ENCODE measurements around the gene MRFAP1. TPM values are rescaled to one million over a fixed set of nuclear protein-coding genes. Genes with fewer than 3 reads are reported as not detected.

MRFAP1 gene
- total and polyA plus RNA-seq, 2 donors (not counting 1 experiment from before 2014, with no cell fraction given), result 99.1 to 261 TPM

DNA sequence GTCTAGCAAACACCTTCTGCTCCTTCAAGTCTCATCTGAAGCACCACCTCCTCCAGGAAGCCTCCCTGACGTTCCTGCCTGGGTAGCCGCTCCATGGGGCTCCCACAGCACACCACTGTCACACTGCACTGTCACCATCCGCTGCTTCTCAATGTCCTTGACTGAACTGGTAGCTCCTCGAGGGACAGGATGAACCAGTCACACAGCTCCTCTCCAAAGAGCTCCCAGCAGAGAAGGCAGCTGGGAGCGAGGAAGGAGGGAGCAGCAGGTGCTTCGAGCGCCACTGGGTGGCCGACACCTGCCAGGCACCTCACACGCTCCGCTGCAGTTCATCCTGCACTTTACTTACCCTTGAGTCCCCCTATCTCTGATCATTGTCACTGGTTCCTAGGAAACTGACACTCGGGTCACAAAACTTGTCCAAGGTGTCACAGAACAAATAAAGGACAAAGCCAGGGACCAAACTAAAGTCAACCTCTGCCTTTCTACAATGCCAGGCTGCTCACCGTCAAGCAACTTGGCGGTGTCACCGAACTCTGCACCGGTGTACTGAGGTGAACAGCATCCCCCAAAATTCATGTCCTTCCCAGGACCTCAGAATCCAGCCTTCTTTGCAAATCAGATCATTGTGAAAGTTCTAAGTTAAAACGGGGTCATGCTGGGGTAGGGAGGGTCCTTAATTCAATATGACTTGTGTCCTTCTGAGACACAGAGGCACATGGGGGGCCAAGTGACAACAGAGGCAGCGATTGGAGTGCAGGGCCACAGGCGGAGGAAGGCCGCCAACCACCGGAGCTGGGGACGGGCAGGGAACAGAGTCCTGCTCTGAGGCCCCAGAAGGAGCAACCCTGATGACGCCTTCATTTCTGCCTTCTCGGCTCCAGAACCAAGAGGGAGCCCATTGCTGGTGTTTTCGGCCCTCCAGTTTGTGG is 47.7 kb downstream of the MRFAP1 start:
- peak overlapping the region; percentile 27 for H2AFZ ChIP-seq (ENCODE audit: low read length)
- no peaks in the 10 kb centered on the region for H3K27me3 ChIP-seq (ENCODE audit: control insufficient read depth, insufficient read depth, low read length)
- TF ChIP-seq, protein P1, sequence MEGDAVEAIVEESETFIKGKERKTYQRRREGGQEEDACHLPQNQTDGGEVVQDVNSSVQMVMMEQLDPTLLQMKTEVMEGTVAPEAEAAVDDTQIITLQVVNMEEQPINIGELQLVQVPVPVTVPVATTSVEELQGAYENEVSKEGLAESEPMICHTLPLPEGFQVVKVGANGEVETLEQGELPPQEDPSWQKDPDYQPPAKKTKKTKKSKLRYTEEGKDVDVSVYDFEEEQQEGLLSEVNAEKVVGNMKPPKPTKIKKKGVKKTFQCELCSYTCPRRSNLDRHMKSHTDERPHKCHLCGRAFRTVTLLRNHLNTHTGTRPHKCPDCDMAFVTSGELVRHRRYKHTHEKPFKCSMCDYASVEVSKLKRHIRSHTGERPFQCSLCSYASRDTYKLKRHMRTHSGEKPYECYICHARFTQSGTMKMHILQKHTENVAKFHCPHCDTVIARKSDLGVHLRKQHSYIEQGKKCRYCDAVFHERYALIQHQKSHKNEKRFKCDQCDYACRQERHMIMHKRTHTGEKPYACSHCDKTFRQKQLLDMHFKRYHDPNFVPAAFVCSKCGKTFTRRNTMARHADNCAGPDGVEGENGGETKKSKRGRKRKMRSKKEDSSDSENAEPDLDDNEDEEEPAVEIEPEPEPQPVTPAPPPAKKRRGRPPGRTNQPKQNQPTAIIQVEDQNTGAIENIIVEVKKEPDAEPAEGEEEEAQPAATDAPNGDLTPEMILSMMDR (conservative IDR thresholded peaks at IDR 0.05 in 1 of 2, IDR thresholded peaks at IDR 0.05 in 1 of 2; ENCODE audit: low read depth in 1 of 2, low read length in 2 of 2), result no peak
- no peak overlapping the region for H3K27ac ChIP-seq (ENCODE audit: insufficient read depth, low read length)
- H3K9me3 ChIP-seq (ENCODE audit: control insufficient read depth, insufficient read depth, low read depth, low read length), result no peaks in the 10 kb centered on the region
- peak overlapping the region; percentile 32 for H3K4me2 ChIP-seq (ENCODE audit: extremely low read depth, insufficient read depth, low read length)
- H3K36me3 ChIP-seq (ENCODE audit: control insufficient read depth, insufficient read depth, low read length), result no peaks in the 10 kb centered on the region
- no peaks in the 10 kb centered on the region for H4K20me1 ChIP-seq (ENCODE audit: control insufficient read depth, extremely low read depth, insufficient read depth, low read length)
- no peak for DNase-seq (ENCODE audit: low read depth in 2 of 2)
- no peaks in the 10 kb centered on the region for H3K79me2 ChIP-seq (ENCODE audit: control insufficient read depth, insufficient read depth, low read length)
- H3K9ac ChIP-seq (ENCODE audit: insufficient read depth, low read length), result no peak overlapping the region
- no peak overlapping the region for H3K4me3 ChIP-seq (replicated peaks in 1 of 4; ENCODE audit: control extremely low read depth in 1 of 4, insufficient read depth in 1 of 4, low read depth in 3 of 4, low read length in 4 of 4)
- H3K4me1 ChIP-seq (ENCODE audit: control insufficient read depth, extremely low read depth, insufficient read depth, low read length), result peaks cover 7% of the 10 kb centered on the region

DNA sequence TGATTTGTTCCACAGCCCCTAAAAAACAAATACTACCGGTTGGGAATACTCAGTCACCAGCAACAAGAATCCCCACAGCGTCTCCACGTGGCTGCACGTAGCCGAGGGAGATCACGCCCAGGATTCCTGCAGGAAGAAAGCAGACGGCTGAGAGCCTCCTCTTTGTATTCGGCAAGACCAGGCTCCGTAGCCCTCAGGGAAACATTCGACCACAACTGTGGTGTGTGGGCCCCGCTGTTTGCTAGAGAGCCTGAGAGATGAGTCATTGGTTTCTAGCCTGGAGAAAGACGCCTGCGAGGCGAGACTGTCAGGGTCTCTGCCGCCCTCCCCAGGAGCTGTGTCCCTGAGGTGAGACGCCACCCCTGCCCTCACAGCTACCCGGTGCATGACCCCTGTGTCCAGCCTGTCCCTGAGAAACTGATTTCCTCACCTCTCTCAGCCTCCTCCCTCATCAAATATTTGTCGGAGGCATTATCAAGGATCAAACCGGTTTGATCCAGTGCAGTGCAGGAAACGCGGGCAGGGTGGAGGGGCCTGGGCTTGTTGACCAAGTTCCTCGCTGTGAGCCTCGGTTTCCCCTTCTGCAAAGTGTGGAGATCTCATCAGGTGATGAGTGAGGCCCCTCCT is 48.5 kb downstream of the MRFAP1 start:
- no peaks in the 10 kb centered on the region for H3K79me2 ChIP-seq (ENCODE audit: control insufficient read depth, insufficient read depth, low read length)
- no peaks in the 10 kb centered on the region for H4K20me1 ChIP-seq (ENCODE audit: control insufficient read depth, extremely low read depth, insufficient read depth, low read length)
- peaks cover 7% of the 10 kb centered on the region for H3K4me1 ChIP-seq (ENCODE audit: control insufficient read depth, extremely low read depth, insufficient read depth, low read length)
- peak overlapping the region; percentile 32 for H3K4me2 ChIP-seq (ENCODE audit: extremely low read depth, insufficient read depth, low read length)
- peak overlapping the region; percentile 60 for H2AFZ ChIP-seq (ENCODE audit: low read length)
- no peaks in the 10 kb centered on the region for H3K27me3 ChIP-seq (ENCODE audit: control insufficient read depth, insufficient read depth, low read length)
- H3K9me3 ChIP-seq (ENCODE audit: control insufficient read depth, insufficient read depth, low read depth, low read length), result no peaks in the 10 kb centered on the region
- no peak overlapping the region for H3K4me3 ChIP-seq (replicated peaks in 1 of 4; ENCODE audit: control extremely low read depth in 1 of 4, insufficient read depth in 1 of 4, low read depth in 3 of 4, low read length in 4 of 4)
- peak; percentile 82 to 96 for DNase-seq (ENCODE audit: low read depth in 2 of 2)
- H3K27ac ChIP-seq (ENCODE audit: insufficient read depth, low read length), result peak overlapping the region; percentile 1
- TF ChIP-seq EZH2 (IDR thresholded peaks at IDR 0.05; ENCODE audit: low read length, missing control alignments), result no peak
- TF ChIP-seq, protein P1 (conservative IDR thresholded peaks at IDR 0.05 in 1 of 2, IDR thresholded peaks at IDR 0.05 in 1 of 2; ENCODE audit: low read depth in 1 of 2, low read length in 2 of 2), result no peak
- no peaks in the 10 kb centered on the region for H3K36me3 ChIP-seq (ENCODE audit: control insufficient read depth, insufficient read depth, low read length)
- peak overlapping the region; percentile 23 for H3K9ac ChIP-seq (ENCODE audit: insufficient read depth, low read length)

DNA sequence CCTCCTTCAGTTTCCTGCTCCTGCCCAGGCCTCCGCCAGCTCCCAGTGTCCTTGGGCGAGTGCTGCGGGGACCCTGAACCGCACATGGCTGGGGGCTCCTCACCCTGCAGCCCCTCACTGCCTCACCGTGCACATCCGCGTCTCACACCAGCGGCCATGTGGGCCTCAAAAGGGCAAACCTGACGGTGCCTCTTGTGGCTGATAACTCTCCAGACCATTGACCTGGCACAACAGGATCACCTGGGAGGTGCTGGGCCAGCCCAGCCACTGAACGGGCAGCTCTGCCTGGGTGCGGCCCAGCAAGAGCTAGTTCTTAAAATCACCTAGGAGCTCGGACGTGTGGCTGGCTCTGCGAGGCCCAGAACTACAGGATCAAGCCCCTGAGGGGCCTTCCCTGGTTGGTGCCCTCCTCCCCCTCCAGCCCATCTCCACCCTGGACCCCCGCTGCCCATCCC is 49.0 kb downstream of the MRFAP1 start:
- TF ChIP-seq EZH2 (IDR thresholded peaks at IDR 0.05; ENCODE audit: low read length, missing control alignments), result no peak
- TF ChIP-seq, protein P1 (conservative IDR thresholded peaks at IDR 0.05 in 1 of 2, IDR thresholded peaks at IDR 0.05 in 1 of 2; ENCODE audit: low read depth in 1 of 2, low read length in 2 of 2), result no peak
- no peaks in the 10 kb centered on the region for H4K20me1 ChIP-seq (ENCODE audit: control insufficient read depth, extremely low read depth, insufficient read depth, low read length)
- H3K27me3 ChIP-seq (ENCODE audit: control insufficient read depth, insufficient read depth, low read length), result no peaks in the 10 kb centered on the region
- H3K27ac ChIP-seq (ENCODE audit: insufficient read depth, low read length), result no peak overlapping the region
- H3K9ac ChIP-seq (ENCODE audit: insufficient read depth, low read length), result no peak overlapping the region
- H3K4me3 ChIP-seq (replicated peaks in 1 of 4; ENCODE audit: control extremely low read depth in 1 of 4, insufficient read depth in 1 of 4, low read depth in 3 of 4, low read length in 4 of 4), result no peak overlapping the region
- no peaks in the 10 kb centered on the region for H3K79me2 ChIP-seq (ENCODE audit: control insufficient read depth, insufficient read depth, low read length)
- H2AFZ ChIP-seq (ENCODE audit: low read length), result no peak overlapping the region
- no peaks in the 10 kb centered on the region for H3K36me3 ChIP-seq (ENCODE audit: control insufficient read depth, insufficient read depth, low read length)
- H3K9me3 ChIP-seq (ENCODE audit: control insufficient read depth, insufficient read depth, low read depth, low read length), result no peaks in the 10 kb centered on the region
- H3K4me1 ChIP-seq (ENCODE audit: control insufficient read depth, extremely low read depth, insufficient read depth, low read length), result peaks cover 7% of the 10 kb centered on the region
- no peak for DNase-seq (ENCODE audit: low read depth in 2 of 2)
- no peak overlapping the region for H3K4me2 ChIP-seq (ENCODE audit: extremely low read depth, insufficient read depth, low read length)
